GM15510 (cell line): ENCODE data around the gene SLC44A2.

ENCODE experiments used
- POLR2A ChIP-seq: IDR thresholded peaks from 3 replicates; pipeline ENCODE4 v1.6.1; 2011; ENCODE audit warnings: borderline replicate concordance; ENCODE audit not compliant: insufficient read length; ENCODE audit errors: extremely low read depth

SLC44A2 gene

DNA sequence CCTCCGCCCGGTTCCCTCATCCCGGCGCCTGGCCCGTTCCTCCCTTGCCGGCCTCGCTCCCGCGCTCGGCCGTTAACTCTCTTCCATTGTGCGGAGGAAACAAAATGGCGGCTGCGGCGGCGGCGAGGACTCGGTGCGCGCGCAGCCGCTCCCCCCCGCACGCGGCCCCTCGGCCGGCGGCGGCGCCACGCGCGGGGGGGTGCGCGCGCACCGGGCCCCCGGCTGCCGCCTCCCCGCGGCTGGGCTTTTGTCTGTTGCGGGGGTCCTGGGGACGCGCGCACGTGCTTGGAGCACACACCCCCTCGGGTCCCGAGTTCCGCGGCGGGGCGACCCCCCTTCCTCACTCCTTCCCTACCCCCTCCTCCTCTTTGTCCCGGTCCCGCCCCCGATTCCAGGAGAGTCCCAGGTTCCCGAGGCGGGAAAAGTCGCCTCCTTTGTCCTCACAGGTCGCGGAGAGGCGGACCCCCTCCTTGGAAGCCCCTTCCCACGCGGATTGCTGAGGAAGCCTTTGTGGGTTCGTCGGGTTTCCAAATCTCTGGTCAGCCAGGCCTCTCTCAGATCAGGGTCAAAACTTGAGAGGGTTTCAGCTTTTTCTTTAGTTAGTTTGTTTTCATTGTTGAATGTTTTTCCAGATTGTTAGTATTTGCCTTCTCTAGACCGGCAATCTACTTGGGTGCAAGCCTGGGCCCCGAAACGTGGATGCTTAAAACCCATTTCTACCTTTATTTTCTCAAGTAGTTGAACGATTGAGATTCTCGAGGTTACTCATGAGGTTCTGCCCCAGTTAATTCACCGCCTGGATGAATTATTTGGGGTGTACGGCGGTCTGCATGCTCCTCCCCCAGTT is 29.5 kb downstream of the SLC44A2 start:
- no peak for TF ChIP-seq POLR2A

DNA sequence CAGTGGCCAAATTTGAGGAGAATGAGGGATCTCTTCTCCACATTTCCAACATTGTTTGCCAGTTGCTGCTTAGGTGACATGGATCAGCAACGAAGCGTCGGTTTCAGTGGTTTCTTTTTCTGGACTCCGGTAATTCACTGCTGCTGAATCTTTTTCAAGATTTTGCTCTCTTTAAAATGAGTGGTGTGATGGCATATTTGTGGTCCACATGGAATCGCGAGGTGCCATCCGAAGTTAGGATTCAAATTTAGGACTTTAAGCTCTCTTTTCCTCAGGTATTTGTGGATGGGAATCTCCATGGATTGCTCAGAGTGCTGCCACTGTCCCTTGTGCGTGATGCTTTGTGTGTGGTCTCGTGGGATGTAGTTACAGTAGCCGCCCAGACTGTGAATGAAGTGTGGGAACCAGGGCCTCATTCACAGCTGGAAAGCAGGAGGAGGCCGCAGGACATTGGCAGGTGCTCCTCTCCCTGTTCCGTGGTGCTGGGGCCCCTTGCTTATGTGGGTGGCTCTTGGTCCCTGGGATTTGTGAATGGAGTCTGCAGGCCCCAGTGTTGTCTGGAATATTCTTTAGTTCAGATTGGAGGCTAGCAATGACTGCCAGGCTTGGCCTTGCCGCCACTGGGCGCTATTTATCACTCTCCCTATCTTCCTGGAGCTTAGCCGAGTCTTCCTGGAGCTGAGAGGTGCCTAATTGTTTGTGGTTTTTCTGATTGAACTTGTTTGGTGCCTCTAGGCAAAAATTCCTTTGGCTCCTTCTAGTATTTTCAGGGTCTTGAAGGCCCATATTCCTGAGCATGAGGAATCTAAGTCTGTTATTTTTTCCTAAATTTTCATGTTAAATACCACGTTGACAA is 30.3 kb downstream of the SLC44A2 start:
- no peak for TF ChIP-seq POLR2A

DNA sequence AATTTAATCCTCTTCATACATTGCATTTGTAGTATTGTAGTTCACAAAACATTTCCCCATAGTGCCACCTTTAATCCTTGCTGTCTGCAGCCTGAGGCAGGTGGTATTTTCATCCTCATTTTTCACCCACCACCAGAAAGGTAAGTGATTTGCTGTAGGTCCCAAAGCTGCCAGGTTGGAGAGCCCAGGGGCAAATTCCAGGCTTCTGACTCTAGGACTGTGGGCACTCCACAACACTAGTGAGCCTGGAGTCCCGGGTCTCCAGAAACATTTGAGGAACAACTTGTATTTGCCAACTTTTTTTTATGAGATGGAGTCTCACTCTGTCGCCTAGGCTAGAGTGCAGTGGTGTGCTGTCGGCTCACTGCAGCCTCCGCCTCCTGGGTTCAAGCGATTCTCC is 35.0 kb downstream of the SLC44A2 start:
- TF ChIP-seq POLR2A = no peak

DNA sequence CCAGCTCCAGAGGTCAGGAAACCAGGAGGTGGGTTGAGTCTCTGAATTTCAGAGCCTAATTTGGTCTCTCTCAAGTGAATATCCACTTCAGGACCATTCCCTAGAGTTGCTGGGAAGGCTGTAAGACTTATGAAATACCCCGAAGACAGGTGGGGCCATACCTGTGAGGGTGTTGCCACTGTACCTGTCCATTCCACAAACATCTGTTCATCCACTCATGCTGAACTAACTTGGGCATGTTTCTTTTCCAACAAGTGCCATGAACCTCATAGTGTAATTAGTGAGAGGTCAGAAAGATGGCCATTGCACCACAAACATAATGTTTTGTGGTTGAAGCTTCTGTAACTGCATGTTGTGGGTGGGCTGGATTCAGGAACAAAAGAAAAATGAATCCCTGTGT is 36.6 kb downstream of the SLC44A2 start:
- no peak for TF ChIP-seq POLR2A

DNA sequence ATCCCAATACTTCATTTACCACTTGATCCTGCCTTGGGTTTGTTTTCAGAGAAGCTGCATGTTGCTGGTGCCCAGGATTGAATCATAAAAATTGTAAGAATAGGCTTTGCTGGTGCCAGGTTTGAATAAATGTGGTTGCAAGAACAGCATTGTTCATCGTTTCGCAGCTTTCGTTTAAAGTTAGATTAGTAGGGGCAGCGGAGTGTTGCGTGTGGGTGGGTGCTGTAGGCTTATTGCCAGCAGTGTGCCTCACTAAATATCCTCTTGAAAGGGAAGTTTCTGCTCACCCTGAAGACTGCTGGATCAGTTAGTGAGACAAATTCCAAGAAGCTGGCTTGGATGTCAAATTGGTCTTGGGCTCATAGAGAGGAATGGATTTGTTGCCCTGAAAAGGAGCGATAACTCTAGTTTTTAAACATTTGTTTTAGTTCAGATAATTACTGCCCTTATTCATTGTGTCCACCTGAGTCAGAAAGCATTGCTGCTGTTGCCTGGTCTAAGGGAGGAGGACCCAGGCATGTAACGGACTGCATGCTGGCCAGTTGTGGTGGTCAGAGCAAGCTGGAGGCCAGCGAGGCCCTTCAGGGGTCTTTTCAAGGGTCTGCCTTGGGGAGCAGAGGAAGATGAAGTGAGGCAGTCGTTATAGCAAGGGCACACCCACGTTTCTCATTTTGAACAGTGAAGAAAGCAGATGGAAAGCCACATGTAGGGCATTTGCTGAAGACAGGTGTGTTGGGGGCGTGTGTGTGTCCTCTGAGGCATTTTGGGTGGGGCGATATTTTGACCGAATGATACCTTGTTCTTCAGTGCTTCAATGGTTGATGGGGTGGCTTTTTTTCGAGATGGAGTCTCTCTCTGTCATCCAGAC is 37.3 kb downstream of the SLC44A2 start:
- no peak for TF ChIP-seq POLR2A

DNA sequence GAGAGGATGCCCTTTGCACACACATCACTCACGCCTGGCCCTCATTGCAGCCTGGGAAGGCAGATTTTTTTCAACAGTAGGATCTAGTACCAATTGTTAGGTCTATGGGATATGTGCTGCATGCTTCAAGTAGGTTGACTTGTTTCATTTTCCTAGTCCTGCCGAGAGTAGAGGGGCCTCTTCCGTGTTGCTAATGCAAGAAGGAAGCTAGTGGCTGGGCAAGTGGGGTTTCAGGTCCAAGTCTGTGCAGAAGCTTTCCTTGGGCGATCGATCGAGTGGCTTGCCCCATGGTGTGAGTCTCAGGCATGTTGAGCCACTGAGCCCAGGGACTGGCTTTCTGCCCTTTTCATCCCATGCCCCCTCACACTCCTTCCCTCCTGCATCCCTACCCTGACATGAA is 42.5 kb downstream of the SLC44A2 start:
- no peak for TF ChIP-seq POLR2A

DNA sequence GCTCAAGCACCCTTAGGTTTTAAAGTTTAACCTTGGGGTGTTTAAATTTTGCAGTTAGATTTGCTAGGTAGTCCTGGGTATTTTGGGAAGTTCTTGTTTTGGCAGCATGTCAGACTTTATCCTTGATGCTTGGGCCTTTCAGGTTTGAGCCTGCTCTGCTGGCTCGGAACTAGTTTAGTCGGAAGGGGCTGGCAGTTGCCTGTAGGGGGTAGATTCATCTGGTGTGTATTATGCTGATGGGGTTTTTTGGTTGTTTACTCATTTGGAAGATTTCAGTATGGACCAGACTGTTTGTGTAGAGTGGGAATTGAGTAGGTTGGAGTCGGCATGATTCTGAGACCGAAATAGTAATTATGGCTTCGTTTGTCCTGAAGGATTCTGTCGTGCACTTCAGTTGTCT is 43.9 kb downstream of the SLC44A2 start:
- TF ChIP-seq POLR2A = no peak

DNA sequence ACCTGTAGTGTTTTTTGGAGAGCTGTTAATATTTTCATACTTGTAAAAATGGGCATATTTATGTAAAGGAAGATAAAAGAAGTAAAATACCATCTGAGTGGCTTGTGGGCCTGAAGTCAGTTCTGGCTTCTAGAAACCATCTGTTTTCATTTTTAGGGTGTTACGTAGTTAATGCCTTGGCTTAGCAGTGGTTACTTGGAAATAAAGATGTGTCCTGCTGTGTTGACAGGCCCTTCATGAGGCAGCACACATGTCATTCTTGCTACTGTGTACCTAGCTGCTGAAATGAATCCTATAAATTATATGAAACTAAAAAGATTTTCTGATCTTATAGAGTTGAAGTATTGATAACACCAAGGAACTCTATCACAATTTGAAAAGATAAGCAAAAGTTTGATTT is 44.8 kb downstream of the SLC44A2 start:
- TF ChIP-seq POLR2A = no peak

DNA sequence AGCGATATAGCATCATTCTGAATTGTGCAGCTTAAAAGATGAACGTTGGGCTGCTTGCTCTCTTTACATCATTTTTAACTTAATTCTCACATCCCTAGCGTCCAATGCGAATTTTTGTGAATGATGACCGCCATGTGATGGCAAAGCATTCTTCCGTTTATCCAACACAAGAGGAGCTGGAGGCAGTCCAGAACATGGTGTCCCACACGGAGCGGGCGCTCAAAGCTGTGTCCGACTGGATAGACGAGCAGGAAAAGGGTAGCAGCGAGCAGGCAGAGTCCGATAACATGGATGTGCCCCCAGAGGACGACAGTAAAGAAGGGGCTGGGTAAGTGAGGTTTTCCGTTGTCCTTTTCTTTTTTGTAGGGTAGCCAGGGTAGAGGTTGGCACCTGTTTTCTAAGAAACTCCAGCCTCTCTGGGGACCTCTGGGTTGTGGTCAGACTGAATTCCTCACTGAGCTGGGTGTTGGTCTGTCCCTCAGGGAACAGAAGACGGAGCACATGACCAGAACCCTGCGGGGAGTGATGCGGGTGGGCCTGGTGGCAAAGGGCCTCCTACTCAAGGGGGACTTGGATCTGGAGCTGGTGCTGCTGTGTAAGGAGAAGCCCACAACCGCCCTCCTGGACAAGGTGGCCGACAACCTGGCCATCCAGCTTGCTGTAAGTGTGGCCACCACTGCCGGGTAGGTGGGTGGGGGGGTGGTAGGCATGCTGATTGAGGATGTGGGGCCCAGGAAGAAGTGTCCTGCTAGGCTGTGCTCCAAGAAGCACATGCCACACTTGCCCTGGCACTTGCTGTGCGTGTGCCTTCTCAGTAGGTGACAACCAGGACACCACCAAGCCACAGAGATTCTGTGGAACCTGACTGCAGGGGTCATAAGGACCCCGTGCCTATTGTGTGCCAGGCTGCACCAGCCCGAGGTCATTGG is 45.8 kb downstream of the SLC44A2 start:
- TF ChIP-seq POLR2A = no peak

DNA sequence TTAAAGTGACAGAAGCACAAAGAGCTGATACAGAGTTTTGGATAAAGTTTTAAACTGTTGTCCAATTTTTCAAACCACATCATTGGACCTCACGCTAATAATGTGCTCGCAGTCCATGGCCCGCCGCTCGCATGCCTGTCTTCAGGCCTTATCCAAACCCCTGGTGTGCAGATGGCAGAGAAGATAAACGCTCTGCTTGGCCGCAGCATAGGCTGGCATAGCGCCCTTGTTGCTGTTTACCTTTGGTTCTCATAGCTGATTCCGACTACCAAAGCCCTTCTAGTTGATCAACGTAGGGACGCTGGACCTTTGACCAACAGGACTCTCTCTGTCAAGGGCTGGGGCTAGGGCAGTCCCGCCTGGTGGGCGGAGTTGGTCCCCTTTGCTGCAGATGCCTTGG is 52.4 kb downstream of the SLC44A2 start:
- TF ChIP-seq POLR2A = no peak

DNA sequence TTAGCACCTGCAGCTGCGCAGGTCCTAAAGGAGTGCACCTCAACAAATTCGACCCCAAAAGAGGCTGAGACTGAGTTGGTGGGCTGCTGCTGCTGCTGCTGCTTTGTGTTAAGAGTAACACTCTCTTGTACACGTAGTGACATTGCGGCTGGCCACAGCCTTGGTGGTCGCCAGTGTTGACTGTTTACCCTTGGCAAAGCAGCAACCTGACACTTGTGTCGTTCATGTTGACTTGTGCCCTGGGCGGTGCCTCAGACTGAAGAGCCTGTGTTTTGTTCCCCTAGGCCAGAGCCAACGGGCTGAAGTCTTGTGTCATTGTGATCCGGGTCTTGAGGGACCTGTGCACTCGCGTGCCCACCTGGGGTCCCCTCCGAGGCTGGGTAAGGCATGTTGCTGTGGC is 53.5 kb downstream of the SLC44A2 start:
- TF ChIP-seq POLR2A = no peak

DNA sequence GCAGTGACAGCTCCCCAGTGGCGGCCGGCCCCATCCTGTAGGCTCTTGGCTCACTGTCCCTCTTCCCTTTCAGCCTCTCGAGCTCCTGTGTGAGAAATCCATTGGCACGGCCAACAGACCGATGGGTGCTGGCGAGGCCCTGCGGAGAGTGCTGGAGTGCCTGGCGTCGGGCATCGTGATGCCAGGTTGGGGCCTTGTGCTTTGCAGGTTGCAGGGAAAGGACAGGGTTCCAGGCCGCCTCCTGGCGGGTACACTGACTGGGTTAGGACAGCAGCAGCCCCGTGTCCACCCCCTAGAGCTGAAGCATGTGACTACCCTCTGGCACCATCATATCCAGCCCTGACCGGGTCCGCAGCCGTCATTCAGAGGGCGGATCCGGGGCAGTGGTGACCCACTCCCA is 54.4 kb downstream of the SLC44A2 start:
- no peak for TF ChIP-seq POLR2A

DNA sequence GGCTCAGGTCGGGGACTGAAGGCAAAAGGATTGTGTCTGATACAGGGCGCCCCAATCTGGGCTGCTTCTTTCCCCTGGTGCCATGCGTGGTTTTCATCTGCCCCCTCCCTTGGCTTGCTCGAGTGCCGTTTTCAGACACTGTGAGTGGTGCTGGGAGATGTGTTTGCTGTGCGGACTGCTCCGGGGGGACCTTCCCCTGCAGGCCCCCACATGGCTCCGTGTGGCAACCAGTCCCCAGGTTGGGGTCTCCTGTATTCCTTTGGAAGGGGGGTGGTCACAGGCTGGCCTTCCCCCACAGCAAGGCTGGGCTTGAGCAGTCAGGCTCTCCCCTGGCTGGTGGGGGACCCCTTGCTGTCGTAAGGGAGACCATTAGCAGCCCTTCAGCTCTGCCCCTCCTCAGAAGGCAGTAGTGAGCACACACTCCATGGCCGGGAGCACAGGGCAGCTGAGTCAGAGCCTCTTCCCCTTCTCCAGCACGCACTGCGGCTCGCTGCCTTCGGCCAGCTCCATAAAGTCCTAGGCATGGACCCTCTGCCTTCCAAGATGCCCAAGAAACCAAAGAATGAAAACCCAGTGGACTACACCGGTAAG is 55.3 kb downstream of the SLC44A2 start:
- TF ChIP-seq POLR2A = no peak
